ENCODE data around the gene FGD2. TPM values are rescaled to one million over a fixed set of nuclear protein-coding genes. Genes with fewer than 3 reads are reported as not detected.

Gene FGD2
- total RNA-seq, 1 experiment from 2014 or later = 0.13 TPM

DNA sequence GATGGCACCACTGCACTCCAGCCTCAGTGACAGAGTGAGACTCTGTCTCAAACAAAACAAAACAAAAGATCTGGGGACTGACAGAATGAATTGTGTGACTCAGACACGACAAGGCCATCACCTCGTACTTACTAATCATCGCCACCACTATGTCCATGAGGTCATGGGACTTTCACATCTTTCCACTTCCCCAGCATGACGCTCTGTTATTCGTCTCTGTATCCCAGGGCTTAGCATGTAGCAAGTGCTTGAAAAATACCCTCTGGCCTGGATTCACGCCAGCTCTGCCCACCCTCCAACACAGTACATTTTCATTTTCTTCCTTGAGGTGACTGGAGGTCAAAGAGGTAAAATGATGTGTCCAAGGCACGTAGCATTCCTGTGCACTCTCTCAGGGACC lies 27.8 kb downstream of the FGD2 start:
- Histone ChIP-seq H2AFZ (ENCODE audit: low read length) (no peak overlapping the region), H2AK5ac (ENCODE audit: insufficient read length, low read length) (no peak overlapping the region), H4K5ac (ENCODE audit: insufficient read length, low read depth, low read length) (no peak overlapping the region), H2BK120ac (ENCODE audit: low read depth, low read length, poor library complexity, severe bottlenecking) (no peak overlapping the region), H3K23ac (ENCODE audit: insufficient read length, low read depth, low read length) (no peak overlapping the region), H2BK20ac (ENCODE audit: low read depth, low read length, poor library complexity, severe bottlenecking) (no peak overlapping the region), H3K79me2 (ENCODE audit: insufficient read depth, low read length) (no peaks in the 10 kb centered on the region), H3K14ac (ENCODE audit: insufficient read depth, low read length) (no peak overlapping the region), H3K4ac (ENCODE audit: low read depth, low read length) (no peak overlapping the region), H3K23me2 (ENCODE audit: insufficient read length, low read depth, low read length, poor library complexity, severe bottlenecking) (no peaks in the 10 kb centered on the region), H3K27ac (ENCODE audit: insufficient read length, low read depth, low read length) (no peak overlapping the region), H2BK5ac (ENCODE audit: insufficient read length, low read length) (no peak overlapping the region), H3T11ph (ENCODE audit: low read length) (no peak overlapping the region), H3K27me3 (ENCODE audit: insufficient read depth, low read length) (no peaks in the 10 kb centered on the region), H3K18ac (ENCODE audit: insufficient read length, low read depth, low read length) (no peak overlapping the region), H4K8ac (replicated peaks; ENCODE audit: insufficient read length, low read depth, low read length) (no peak overlapping the region), H3K56ac (ENCODE audit: insufficient read length, low read depth, low read length) (no peak overlapping the region), H3K9me3 (ENCODE audit: control insufficient read depth, low read depth, low read length) (no peaks in the 10 kb centered on the region), H3K79me1 (ENCODE audit: insufficient read depth, low read depth, low read length, poor library complexity, severe bottlenecking) (no peaks in the 10 kb centered on the region), H3K4me1 (ENCODE audit: insufficient read depth, low read length) (no peaks in the 10 kb centered on the region), H3K9ac (ENCODE audit: extremely low read depth, insufficient read length, low read length) (no peak overlapping the region), H3K4me2 (ENCODE audit: insufficient read depth, insufficient read length, low read length) (no peak overlapping the region), H2BK12ac (ENCODE audit: insufficient read length, low read depth, low read length) (no peak overlapping the region), H4K91ac (ENCODE audit: insufficient read length, low read depth, low read length) (no peak overlapping the region), H2BK15ac (ENCODE audit: low read depth, low read length) (no peak overlapping the region), H4K20me1 (ENCODE audit: control insufficient read depth, insufficient read depth, insufficient read length) (no peaks in the 10 kb centered on the region)
- Mint-ChIP-seq H3K4me1 (0 out of 4 replicates have a peak, but pooled peaks cover 0 to 3% of the 10 kb centered on the region in 2 experiments), H3K27ac (no peak overlapping the region), H3K9me3 (peaks cover 8 to 11% of the 10 kb centered on the region in 2 experiments), H3K36me3 (ENCODE audit: insufficient read depth in 1 of 3, low read depth in 3 of 3) (peaks cover 0 to 9% (median 4%) of the 10 kb centered on the region in 3 experiments; a peak in 6 of 7 replicates), H3K27me3 (ENCODE audit: low read depth) (no peaks in the 10 kb centered on the region), H3K4me3 (no peak overlapping the region; a peak in 1 of 5 replicates)
- whole genome bisulfite sequencing (ENCODE audit: extremely low coverage, insufficient read length, low lambda C conversion rate) = no CpG with 5 or more reads among the region's 7 CpGs
- TF ChIP-seq CTCF (conservative IDR thresholded peaks at IDR 0.05) = no peak
- DNase-seq = no peak
